ENCODE measurements around the gene NUBP2.

NUBP2 gene

DNA sequence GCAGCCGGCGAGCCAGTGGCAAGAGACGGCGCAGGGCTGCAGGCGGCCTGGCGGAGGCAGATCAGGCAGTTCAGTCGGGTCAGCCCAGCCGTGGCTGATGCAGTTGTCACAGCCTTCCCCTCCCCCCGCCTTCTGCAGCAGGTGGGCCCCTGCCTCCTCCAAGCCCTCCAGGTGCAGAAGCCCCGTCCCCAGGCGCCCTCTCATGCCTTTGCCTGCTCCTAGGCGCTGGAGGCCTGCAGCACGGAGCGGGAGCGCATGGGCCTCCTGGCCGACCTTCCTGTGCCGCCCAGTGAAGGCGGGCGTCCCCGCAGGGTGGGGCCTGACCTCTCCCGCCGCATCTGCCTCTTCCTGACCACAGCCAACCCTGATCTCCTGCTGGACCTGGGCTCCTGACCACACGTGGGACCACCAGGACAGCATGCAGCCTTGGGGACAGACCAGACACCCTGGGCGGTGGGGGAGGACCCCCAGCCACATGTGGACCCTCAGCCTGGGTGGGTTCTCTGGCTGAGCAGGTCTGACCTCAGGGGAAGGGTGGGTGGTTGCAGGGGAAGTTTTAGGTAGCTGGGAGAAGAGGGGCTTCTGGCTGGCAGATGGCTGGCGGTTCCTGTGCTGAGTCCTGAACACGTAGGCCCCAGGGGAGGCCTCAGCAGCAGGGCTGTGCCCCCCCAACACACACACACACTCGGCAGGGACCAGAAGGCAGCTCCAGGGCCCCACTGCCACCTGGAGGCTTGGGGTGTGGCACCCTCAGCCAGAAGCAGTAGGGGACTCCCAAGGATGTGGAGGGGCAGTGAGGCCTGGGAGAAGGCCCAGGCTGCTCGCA, 6.7 kb upstream of the NUBP2 start:
- TF ChIP-seq, protein P1, sequence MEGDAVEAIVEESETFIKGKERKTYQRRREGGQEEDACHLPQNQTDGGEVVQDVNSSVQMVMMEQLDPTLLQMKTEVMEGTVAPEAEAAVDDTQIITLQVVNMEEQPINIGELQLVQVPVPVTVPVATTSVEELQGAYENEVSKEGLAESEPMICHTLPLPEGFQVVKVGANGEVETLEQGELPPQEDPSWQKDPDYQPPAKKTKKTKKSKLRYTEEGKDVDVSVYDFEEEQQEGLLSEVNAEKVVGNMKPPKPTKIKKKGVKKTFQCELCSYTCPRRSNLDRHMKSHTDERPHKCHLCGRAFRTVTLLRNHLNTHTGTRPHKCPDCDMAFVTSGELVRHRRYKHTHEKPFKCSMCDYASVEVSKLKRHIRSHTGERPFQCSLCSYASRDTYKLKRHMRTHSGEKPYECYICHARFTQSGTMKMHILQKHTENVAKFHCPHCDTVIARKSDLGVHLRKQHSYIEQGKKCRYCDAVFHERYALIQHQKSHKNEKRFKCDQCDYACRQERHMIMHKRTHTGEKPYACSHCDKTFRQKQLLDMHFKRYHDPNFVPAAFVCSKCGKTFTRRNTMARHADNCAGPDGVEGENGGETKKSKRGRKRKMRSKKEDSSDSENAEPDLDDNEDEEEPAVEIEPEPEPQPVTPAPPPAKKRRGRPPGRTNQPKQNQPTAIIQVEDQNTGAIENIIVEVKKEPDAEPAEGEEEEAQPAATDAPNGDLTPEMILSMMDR (IDR thresholded peaks at IDR 0.05; ENCODE audit: control insufficient read depth, extremely low read depth, insufficient read depth), result no peak
- no peak for DNase-seq (ENCODE audit: low read depth)
- no peak overlapping the region for H3K4me3 ChIP-seq (ENCODE audit: low read depth, low read length)

DNA sequence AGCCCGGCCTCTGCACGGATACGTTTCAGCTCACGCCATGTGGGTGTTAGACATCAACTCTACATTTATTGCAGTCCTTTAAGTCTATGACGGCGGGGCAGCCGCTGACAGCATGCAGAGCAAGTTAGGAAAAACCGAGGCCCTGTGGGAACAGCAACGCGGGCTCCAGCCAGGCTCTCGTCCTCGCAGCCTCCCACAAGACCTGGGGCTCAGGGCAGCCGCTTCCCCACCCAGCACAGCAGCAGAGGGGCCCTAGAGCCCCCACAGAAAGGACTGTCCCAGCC, 6.1 kb upstream of the NUBP2 start:
- TF ChIP-seq, protein P1 (IDR thresholded peaks at IDR 0.05; ENCODE audit: control insufficient read depth, extremely low read depth, insufficient read depth), result no peak
- DNase-seq (ENCODE audit: low read depth), result no peak
- no peak overlapping the region for H3K4me3 ChIP-seq (ENCODE audit: low read depth, low read length)

DNA sequence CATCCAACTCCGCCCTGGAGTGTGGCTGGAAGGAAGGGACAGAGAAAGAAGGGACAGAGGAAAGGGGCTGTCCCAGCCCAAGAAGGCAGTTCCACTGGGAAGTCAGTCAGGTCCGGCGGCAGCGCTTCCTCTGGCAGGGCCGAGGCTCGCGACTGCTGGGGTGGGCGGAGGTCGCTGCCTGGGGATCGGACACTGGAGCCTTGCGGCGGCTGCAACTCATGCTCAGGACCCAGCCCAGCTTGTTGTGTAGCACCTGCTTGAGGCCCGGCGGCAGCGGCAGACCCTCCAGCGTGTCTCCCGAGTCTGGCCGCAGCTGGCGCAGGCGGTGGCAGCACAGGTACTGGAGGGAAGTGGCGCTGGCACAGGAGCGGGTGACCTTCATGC, 5.8 kb upstream of the NUBP2 start:
- DNase-seq (ENCODE audit: low read depth), result no peak
- TF ChIP-seq, protein P1 (IDR thresholded peaks at IDR 0.05; ENCODE audit: control insufficient read depth, extremely low read depth, insufficient read depth), result no peak

DNA sequence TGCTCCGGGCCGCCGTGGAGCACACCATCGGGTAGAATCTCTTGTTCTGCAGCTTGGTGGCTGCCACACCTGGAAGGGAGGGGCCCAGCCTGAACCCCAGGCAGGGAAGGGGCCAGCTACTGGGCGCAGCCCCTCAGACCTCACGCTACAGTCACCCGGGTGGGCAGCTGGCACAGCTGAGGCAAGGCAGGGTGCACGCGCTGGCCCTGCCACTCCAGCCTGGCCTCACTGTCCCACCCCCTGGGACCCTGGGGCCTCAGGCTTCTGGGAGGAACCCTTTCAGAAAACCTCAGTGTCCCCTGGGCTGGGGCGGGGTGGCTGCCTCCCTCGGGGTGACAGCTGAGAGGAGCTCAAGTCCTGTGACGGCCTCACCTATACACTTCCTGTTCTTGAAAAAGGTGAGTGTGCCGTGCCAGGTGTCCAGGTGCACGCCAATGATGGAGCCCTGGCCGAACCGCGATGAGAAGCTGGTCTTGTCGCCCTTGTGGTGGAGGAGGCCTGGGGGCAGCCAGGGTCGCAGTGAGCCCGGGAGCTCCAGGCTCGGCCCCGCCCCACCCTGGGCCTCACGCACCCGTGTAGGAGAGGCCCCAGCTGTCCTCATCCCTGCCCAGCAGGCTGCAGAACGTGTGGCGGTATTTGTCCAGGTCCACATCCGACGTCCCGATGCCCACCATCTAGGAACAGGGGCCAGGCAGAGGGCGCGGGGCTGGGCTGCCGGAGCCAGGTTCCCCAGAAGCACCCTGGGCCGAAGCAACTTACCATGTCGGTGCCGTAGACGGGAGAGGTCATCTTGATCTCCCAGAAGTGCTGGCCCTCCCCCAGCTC, 5.2 kb upstream of the NUBP2 start:
- TF ChIP-seq, protein P1 (IDR thresholded peaks at IDR 0.05; ENCODE audit: control insufficient read depth, extremely low read depth, insufficient read depth), result no peak
- no peak for DNase-seq (ENCODE audit: low read depth)
- no peak overlapping the region for H3K4me3 ChIP-seq (ENCODE audit: low read depth, low read length)

More for the DNA sequence above, 5.8 kb upstream of the NUBP2 start:
- H3K4me3 ChIP-seq (ENCODE audit: low read depth, low read length), result no peak overlapping the region

DNA sequence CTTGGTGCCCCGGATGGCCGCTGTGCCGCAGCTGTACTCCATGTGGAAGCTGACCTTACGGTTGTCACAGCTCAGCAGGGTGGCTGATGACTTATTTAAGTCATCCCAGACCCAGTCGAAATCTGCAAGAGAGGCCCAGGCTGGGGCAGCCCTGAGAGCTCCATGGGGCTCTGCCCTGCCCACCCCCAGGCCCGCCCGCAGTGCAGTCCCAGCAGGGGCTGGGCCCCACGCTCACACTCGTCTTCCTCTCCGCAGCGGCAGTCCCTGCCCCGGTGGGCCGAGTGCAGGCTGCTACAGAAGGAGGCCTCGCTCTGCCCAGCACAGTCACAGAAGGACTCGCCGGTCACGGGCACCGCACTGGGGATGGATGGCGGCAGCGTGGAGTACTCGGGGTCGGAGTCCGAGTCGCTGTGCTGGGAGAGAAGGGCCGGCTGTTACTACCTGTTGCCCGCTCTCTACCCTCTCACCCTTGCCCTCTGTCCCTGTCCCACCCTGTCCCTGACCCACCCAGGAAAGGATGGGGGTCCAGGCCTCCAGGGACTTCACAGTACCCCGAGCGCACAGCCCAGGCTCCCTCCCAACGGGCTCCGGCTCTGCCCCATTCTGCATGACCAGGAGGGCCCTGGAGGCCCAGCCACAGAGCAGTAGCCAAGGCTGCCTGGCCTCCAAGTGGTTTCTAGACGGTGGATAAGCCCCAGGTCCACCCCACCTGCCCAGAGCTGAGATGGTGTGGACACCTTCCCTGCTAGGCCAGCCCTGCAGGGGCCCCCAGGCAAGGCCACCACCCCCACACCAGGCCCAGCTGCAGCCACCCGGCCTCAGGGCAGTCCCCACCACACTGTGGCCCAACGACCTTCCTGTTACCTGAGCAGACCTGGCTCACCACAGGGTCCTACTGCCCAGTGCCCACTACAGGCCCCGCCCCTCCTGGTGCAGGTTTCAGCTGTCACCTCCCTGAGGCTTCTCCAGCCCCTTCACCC, 4.3 kb upstream of the NUBP2 start:
- no peak for DNase-seq (ENCODE audit: low read depth)
- TF ChIP-seq, protein P1 (IDR thresholded peaks at IDR 0.05; ENCODE audit: control insufficient read depth, extremely low read depth, insufficient read depth), result no peak
- no peak overlapping the region for H3K4me3 ChIP-seq (ENCODE audit: low read depth, low read length)

DNA sequence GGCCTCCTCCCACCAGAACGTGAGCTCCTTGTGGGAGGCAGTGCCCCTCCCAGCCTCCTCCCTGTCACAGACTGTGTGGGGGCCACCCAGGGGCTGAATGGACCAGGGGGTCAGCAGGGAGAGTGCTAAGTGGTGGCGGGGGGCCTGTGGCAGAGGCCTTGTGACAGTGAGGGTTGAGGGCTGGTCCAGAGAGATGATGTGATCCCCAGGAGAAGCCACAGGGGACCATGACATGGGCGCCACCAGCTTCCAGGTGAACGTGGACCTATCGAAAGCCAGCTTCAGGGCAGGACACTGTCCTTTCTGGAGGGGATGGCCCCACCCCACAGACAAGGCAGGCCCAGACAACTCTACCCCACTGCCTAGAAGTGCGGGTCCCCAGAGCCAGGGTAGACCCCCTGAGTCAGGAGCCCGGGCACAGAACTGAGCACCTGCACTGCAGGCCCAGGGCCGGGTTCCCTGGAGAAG, 3.5 kb upstream of the NUBP2 start:
- DNase-seq (ENCODE audit: low read depth), result no peak
- TF ChIP-seq, protein P1 (IDR thresholded peaks at IDR 0.05; ENCODE audit: control insufficient read depth, extremely low read depth, insufficient read depth), result no peak

More for the DNA sequence above, 3.5 kb upstream of the NUBP2 start:
- no peak overlapping the region for H3K4me3 ChIP-seq (ENCODE audit: low read depth, low read length)

Data from LNCaP clone FGC (cell line).